GM15510 (cell line): ENCODE measurements around the gene MRPL55.

Experiments
- POLR2A ChIP-seq: IDR thresholded peaks from 3 replicates; pipeline ENCODE4 v1.6.1; 2011; ENCODE audit warnings: borderline replicate concordance; ENCODE audit not compliant: insufficient read length; ENCODE audit errors: extremely low read depth

Gene MRPL55

GRCh38 chr1:228142701-228143136 lies 33.6 kb upstream of the MRPL55 start:
- no peak for TF ChIP-seq POLR2A

GRCh38 chr1:228142155-228142691 lies 33.1 kb upstream of the MRPL55 start:
- no peak for TF ChIP-seq POLR2A

GRCh38 chr1:228141226-228142044 lies 32.3 kb upstream of the MRPL55 start:
- TF ChIP-seq POLR2A: no peak

- TF ChIP-seq POLR2A: no peak
Measured at GRCh38 chr1:228140724-228141225, 31.7 kb upstream of the MRPL55 start.

GRCh38 chr1:228139931-228140723 lies 31.0 kb upstream of the MRPL55 start, which contains the start of gene GUK1:
Gene GUK1, plus strand, starts transcription at chr1:228140279. Its CDS starts 24 bp downstream, at chr1:228140303.
- peak; percentile 96 for TF ChIP-seq POLR2A

GRCh38 chr1:228139406-228139930 lies 30.4 kb upstream of the MRPL55 start:
- no peak for TF ChIP-seq POLR2A

- no peak for TF ChIP-seq POLR2A
Measured at GRCh38 chr1:228136901-228137300, 27.8 kb upstream of the MRPL55 start.

GRCh38 chr1:228134591-228134990 lies 25.5 kb upstream of the MRPL55 start:
- TF ChIP-seq POLR2A: no peak

- no peak for TF ChIP-seq POLR2A
Measured at GRCh38 chr1:228131766-228132165, 22.7 kb upstream of the MRPL55 start.

- no peak for TF ChIP-seq POLR2A
Measured at GRCh38 chr1:228125185-228125584, 16.1 kb upstream of the MRPL55 start.

GRCh38 chr1:228123505-228123904 lies 14.4 kb upstream of the MRPL55 start:
- no peak for TF ChIP-seq POLR2A

GRCh38 chr1:228122921-228123441 lies 13.9 kb upstream of the MRPL55 start:
- no peak for TF ChIP-seq POLR2A

- TF ChIP-seq POLR2A: no peak
Measured at GRCh38 chr1:228120857-228121489, 11.9 kb upstream of the MRPL55 start.

- no peak for TF ChIP-seq POLR2A
Measured at GRCh38 chr1:228120351-228120750, 11.3 kb upstream of the MRPL55 start.
